Activated naive CD4-positive, alpha-beta T cell treated with anti-CD3 and anti-CD28 coated beads for 36 hours (primary cell): ENCODE data around the gene GABRA4. TPM values are rescaled to one million over a fixed set of nuclear protein-coding genes. Genes with fewer than 3 reads are reported as not detected.

Experiments
- CTCF ChIA-PET: fragments of 350-600 bp; sonication (Branson Sonifier 250); formaldehyde crosslinking; loops from one replicate; lab custom pipeline; 2021; ENCODE audit warnings: antibody characterized with exemption; lab: Charles Lee
- DNase-seq: peaks from one replicate; pipeline ENCODE4 v3.0.0-alpha.2; 2020
- H3K27ac Mint-ChIP-seq: one replicate; pipeline ENCODE4 v1.8.0; 2021; ENCODE audit warnings: mild to moderate bottlenecking, mixed read lengths
- H3K27me3 Mint-ChIP-seq: one replicate; pipeline ENCODE4 v1.8.0; 2021; ENCODE audit warnings: low read depth, mixed read lengths
- H3K36me3 Mint-ChIP-seq: one replicate; pipeline ENCODE4 v1.8.0; 2021; ENCODE audit warnings: low read depth, mixed read lengths
- H3K4me1 Mint-ChIP-seq: one replicate; pipeline ENCODE4 v1.8.0; 2021; ENCODE audit warnings: low read depth, mixed read lengths
- H3K4me3 Mint-ChIP-seq: one replicate; pipeline ENCODE4 v1.8.0; 2021; ENCODE audit warnings: mild to moderate bottlenecking, moderate library complexity, mixed read lengths
- H3K9me3 Mint-ChIP-seq: one replicate; pipeline ENCODE4 v1.8.0; 2021; ENCODE audit warnings: mixed read lengths
- intact Hi-C: fragments of 100-400 bp; cut with micrococcal nuclease; formaldehyde crosslinking; loops from one replicate; pipeline ENCODE4 v1.15.1; 2023
- total RNA-seq, 2 experiments: library from RNA; stranded (reverse); gene quantifications; one replicate each; pipeline ENCODE4 v1.2.3, GENCODE V29; 2021

The GABRA4 gene
- total RNA-seq, 2 experiments from 2014 or later = not detected

DNA sequence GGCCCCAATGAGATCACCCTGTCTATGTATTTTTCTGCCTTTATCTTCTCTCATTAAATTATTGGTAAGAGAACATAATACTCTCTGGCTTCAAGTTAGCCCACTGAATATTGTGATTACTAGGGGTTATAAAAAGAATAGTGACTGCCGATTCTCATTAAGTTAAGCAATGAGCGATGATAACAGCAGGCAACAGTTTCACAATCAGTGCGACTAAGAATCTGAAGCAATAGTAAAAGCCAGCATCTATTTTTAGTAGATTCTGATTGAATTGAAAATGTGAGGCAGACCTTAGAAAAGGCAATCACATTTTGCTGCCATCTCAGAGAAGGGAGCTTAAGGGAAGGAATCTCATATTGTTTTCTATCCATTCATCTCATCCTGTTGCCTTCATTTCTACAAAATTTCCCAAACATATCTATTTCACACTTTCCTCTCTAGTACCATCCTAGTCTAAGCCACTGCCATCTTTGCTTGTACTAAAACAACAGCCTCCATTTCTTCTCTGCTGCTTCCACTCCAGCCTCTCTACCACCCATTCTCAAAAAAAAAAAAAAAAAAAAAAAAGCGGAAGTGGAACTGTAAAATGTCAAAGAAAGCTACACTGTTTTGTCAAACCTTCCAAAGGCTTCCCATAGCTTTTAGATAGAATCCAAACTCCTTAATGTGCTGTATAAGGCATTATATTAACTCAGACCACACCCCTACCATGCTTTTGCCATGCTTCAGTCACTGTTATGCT is 17.4 kb downstream of the GABRA4 start:
- Mint-ChIP-seq H3K4me3 (no peak overlapping the region), H3K4me1 (no peaks in the 10 kb centered on the region), H3K27me3 (no peaks in the 10 kb centered on the region), H3K36me3 (no peaks in the 10 kb centered on the region), H3K27ac (no peak overlapping the region), H3K9me3 (no peaks in the 10 kb centered on the region)
- CTCF ChIA-PET = interaction anchor here (0.5 kb wide), 1 partner anchor 693 kb away, joined by 5 read pairs; no protein-coding TSS in a partner anchor
- no peak for DNase-seq
- intact Hi-C loops = no loop called here

DNA sequence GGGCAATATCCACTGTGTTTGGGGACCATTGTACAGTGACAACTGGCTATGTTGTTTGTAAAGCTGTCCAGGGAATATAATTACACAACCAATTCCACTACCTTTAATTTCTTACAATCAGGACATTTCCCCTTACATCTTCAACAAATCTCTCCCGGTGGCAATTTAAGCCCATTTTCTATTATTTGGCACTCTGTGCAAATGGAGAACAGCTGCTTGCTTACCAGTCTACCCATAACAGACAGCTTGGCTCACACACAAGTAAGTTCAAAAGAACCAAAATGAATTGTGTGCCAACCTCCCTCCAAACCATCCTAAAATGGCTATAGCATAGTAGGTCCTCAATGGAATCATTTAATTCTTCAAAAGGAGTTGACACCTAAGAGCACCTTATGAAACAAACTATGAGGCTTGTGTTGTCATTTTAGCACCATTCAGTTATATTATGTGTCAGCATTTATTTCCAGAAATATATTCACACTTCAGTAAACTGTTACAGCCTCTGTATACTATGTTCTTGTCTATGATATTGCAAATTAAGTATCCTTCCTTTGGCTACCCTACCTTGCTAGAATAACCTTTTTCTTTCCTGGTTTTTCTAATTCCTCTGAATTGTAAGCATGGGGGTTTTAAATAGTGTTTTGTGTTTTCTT is 18.4 kb downstream of the GABRA4 start:
- no peak overlapping the region for H3K27ac Mint-ChIP-seq
- peaks cover under 1% of the 10 kb centered on the region for H3K27me3 Mint-ChIP-seq
- CTCF ChIA-PET = no interaction called here
- H3K36me3 Mint-ChIP-seq = no peaks in the 10 kb centered on the region
- no peaks in the 10 kb centered on the region for H3K9me3 Mint-ChIP-seq
- intact Hi-C loops = no loop called here
- H3K4me3 Mint-ChIP-seq = no peak overlapping the region
- DNase-seq = no peak
- no peaks in the 10 kb centered on the region for H3K4me1 Mint-ChIP-seq

DNA sequence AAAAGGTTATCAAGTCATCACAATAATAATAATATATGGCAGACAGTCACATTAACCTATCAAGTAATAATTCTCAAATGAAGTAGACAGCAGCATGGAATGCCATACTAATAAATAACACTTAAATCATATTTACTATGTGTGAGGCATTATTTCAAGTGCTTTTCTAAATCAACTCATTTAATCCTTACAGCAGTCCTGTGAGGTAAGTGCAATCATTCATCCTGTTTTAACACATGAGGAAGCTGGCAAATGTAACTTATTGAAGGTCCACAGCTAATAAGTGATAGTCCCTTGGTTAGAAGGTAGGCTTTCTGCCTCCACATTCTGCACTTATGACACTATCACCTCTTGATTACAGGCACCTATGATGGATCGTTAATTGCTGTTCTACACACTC is 24.5 kb downstream of the GABRA4 start:
- no peak for DNase-seq
- intact Hi-C loops = no loop called here
- no peak overlapping the region for H3K27ac Mint-ChIP-seq
- peaks cover 9% of the 10 kb centered on the region for H3K27me3 Mint-ChIP-seq
- H3K4me1 Mint-ChIP-seq = no peaks in the 10 kb centered on the region
- CTCF ChIA-PET = interaction anchor here (0.7 kb wide), 1 partner anchor 145 kb away, joined by 4 read pairs; no protein-coding TSS in a partner anchor
- H3K4me3 Mint-ChIP-seq = no peak overlapping the region
- no peaks in the 10 kb centered on the region for H3K9me3 Mint-ChIP-seq
- H3K36me3 Mint-ChIP-seq = no peaks in the 10 kb centered on the region

GRCh38 chr4:46967631-46968030 is 25.8 kb downstream of the GABRA4 start:
- H3K27me3 Mint-ChIP-seq = peaks cover 9% of the 10 kb centered on the region
- no peak overlapping the region for H3K27ac Mint-ChIP-seq
- H3K4me3 Mint-ChIP-seq = no peak overlapping the region
- no peak for DNase-seq
- no peaks in the 10 kb centered on the region for H3K36me3 Mint-ChIP-seq
- CTCF ChIA-PET = no interaction called here
- intact Hi-C loops = no loop called here
- no peaks in the 10 kb centered on the region for H3K4me1 Mint-ChIP-seq
- H3K9me3 Mint-ChIP-seq = no peaks in the 10 kb centered on the region

DNA sequence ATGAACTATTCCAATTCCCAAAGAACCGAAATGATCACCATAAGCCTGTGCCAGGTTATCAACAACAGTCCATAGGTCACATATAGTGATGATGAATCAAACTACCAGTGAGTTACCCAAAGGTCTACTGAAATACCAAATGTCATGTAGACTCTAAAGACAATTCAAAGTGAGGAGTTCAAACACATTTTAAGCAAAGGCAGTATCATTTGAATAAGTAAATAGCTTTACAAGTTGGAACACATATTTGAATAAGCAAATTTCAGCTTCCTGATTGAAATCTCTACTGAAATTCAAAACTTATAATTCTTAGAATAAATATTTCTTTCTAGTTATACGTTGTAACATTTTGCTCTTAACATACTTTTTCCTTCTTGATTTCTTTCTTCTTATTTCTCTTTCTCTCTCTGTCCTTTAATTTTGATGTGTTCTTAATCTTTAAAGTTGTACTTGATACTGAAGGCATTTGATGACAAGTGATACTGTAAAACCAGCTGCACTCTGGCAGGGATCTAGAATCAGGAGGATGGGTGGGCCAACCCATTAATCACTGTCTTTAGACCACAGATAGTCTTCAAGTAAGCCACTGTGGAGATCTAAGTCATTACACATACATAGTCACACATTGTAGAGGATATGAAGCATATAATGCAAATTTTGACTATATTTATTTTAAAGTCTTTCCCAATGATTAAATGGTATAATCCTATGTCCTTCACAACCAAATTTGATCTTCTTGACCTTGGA is 34.5 kb downstream of the GABRA4 start:
- H3K27ac Mint-ChIP-seq = no peak overlapping the region
- H3K4me1 Mint-ChIP-seq = no peaks in the 10 kb centered on the region
- no peak for DNase-seq

GRCh38 chr4:46956451-46956850 is 36.9 kb downstream of the GABRA4 start:
- Mint-ChIP-seq H3K27me3 (peaks cover 4% of the 10 kb centered on the region), H3K4me1 (no peaks in the 10 kb centered on the region), H3K36me3 (no peaks in the 10 kb centered on the region), H3K4me3 (no peak overlapping the region), H3K9me3 (no peaks in the 10 kb centered on the region), H3K27ac (no peak overlapping the region)
- DNase-seq = no peak
- CTCF ChIA-PET = interaction anchor here (0.6 kb wide), 1 partner anchor 718 kb away, joined by 3 read pairs; no protein-coding TSS in a partner anchor
- intact Hi-C loops = no loop called here

More for the DNA sequence above, 34.5 kb downstream of the GABRA4 start:
- Mint-ChIP-seq H3K36me3 (no peaks in the 10 kb centered on the region), H3K9me3 (no peaks in the 10 kb centered on the region), H3K27me3 (peaks cover 5% of the 10 kb centered on the region), H3K4me3 (no peak overlapping the region)
- intact Hi-C loops = no loop called here
- CTCF ChIA-PET = no interaction called here

GRCh38 chr4:46955601-46956000 is 37.8 kb downstream of the GABRA4 start:
- Mint-ChIP-seq H3K36me3 (no peaks in the 10 kb centered on the region), H3K27ac (no peak overlapping the region), H3K27me3 (peaks cover 2% of the 10 kb centered on the region), H3K9me3 (no peaks in the 10 kb centered on the region), H3K4me3 (no peak overlapping the region), H3K4me1 (no peaks in the 10 kb centered on the region)
- no peak for DNase-seq
- CTCF ChIA-PET = interaction anchor here (0.6 kb wide), 1 partner anchor 307 kb away, joined by 4 read pairs; no protein-coding TSS in a partner anchor
- intact Hi-C loops = no loop called here

- no peak overlapping the region for H3K27ac Mint-ChIP-seq
- H3K4me3 Mint-ChIP-seq = no peak overlapping the region
- CTCF ChIA-PET = no interaction called here
- peaks cover 2% of the 10 kb centered on the region for H3K27me3 Mint-ChIP-seq
- no peak for DNase-seq
- no peaks in the 10 kb centered on the region for H3K4me1 Mint-ChIP-seq
- H3K9me3 Mint-ChIP-seq = no peaks in the 10 kb centered on the region
- H3K36me3 Mint-ChIP-seq = no peaks in the 10 kb centered on the region
- intact Hi-C loops = no loop called here
Measured at GRCh38 chr4:46954643-46955042, 38.7 kb downstream of the GABRA4 start.

- intact Hi-C loops = no loop called here
- CTCF ChIA-PET = interaction anchor here (0.6 kb wide), 1 partner anchor 69 kb away, joined by 3 read pairs; no protein-coding TSS in a partner anchor
- H3K27me3 Mint-ChIP-seq = peaks cover 4% of the 10 kb centered on the region
- H3K4me1 Mint-ChIP-seq = no peaks in the 10 kb centered on the region
- no peaks in the 10 kb centered on the region for H3K36me3 Mint-ChIP-seq
- no peak for DNase-seq
- no peak overlapping the region for H3K27ac Mint-ChIP-seq
- H3K4me3 Mint-ChIP-seq = no peak overlapping the region
- no peaks in the 10 kb centered on the region for H3K9me3 Mint-ChIP-seq
Measured at GRCh38 chr4:46953564-46953963, 39.8 kb downstream of the GABRA4 start.

GRCh38 chr4:46952451-46952850 is 40.9 kb downstream of the GABRA4 start:
- H3K4me3 Mint-ChIP-seq = no peak overlapping the region
- H3K4me1 Mint-ChIP-seq = no peaks in the 10 kb centered on the region
- H3K36me3 Mint-ChIP-seq = no peaks in the 10 kb centered on the region
- H3K27me3 Mint-ChIP-seq = peaks cover 6% of the 10 kb centered on the region
- CTCF ChIA-PET = no interaction called here
- no peaks in the 10 kb centered on the region for H3K9me3 Mint-ChIP-seq
- no peak overlapping the region for H3K27ac Mint-ChIP-seq
- intact Hi-C loops = no loop called here
- no peak for DNase-seq

DNA sequence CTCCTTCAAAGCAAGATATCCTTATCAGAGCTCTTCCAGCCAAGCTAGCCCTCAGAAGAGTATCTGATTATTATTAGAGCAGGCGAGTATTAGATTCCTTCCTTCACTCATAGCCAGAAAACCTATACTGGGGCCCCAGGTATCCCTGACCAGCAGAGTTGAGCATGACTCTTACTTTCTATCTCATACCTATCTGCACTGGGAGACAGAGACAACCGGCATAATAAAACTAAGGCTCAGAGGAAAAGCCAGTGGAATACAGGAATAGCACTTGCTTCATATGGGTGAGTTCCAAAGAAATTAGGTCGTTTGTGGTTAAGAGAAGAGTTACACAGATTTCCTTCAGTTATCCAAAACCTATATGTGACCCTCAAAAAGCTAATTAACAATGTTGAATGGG is 42.6 kb downstream of the GABRA4 start:
- H3K4me1 Mint-ChIP-seq = no peaks in the 10 kb centered on the region
- no peaks in the 10 kb centered on the region for H3K36me3 Mint-ChIP-seq
- CTCF ChIA-PET = interaction anchor here (1.4 kb wide), 1 partner anchor 9 kb away, joined by 4 read pairs; no protein-coding TSS in a partner anchor
- no peak overlapping the region for H3K4me3 Mint-ChIP-seq
- H3K27me3 Mint-ChIP-seq = peaks cover 11% of the 10 kb centered on the region
- no peak overlapping the region for H3K27ac Mint-ChIP-seq
- no peak for DNase-seq
- intact Hi-C loops = no loop called here
- no peaks in the 10 kb centered on the region for H3K9me3 Mint-ChIP-seq

- intact Hi-C loops = no loop called here
- Mint-ChIP-seq H3K36me3 (no peaks in the 10 kb centered on the region), H3K4me3 (no peak overlapping the region), H3K9me3 (no peaks in the 10 kb centered on the region), H3K27me3 (peaks cover 11% of the 10 kb centered on the region), H3K4me1 (no peaks in the 10 kb centered on the region), H3K27ac (no peak overlapping the region)
- CTCF ChIA-PET = no interaction called here
- DNase-seq = no peak
Measured at GRCh38 chr4:46949822-46950221, 43.6 kb downstream of the GABRA4 start.
